WTC11 (cell line): Measurements from ENCODE around the gene SGCD. TPM values are rescaled to one million over a fixed set of nuclear protein-coding genes. Genes with fewer than 3 reads are reported as not detected.

Source experiments
- ATAC-seq: fragments of 200-7000 bp; cut with Tn5 transposase; 2 replicates; pipeline ENCODE4 v1.10.0; 2021; ENCODE audit warnings: mild to moderate bottlenecking, moderate library complexity
- CTCF ChIA-PET: fragments of 300-600 bp; sonication (Branson Sonifier 250); formaldehyde crosslinking; loops from one replicate; lab custom pipeline; 2021; ENCODE audit warnings: antibody characterized with exemption; lab: Charles Lee
- POLR2A ChIA-PET: fragments of 350-600 bp; sonication (Branson Sonifier 250); formaldehyde crosslinking; loops from one replicate; lab custom pipeline; 2021; ENCODE audit warnings: antibody characterized with exemption; lab: Charles Lee
- DNase-seq: peaks from one replicate; pipeline ENCODE4 v3.0.0; 2021; ENCODE audit warnings: low spot score
- H3K27ac Mint-ChIP-seq: 2 replicates; pipeline ENCODE4 v1.8.0; 2021; ENCODE audit warnings: mixed read lengths
- H3K27me3 Mint-ChIP-seq: 2 replicates; pipeline ENCODE4 v1.8.0; 2021; ENCODE audit warnings: low read depth, mild to moderate bottlenecking, moderate library complexity, mixed read lengths
- H3K36me3 Mint-ChIP-seq: 2 replicates; pipeline ENCODE4 v1.8.0; 2021; ENCODE audit warnings: mixed read lengths
- H3K4me1 Mint-ChIP-seq: 2 replicates; pipeline ENCODE4 v1.8.0; 2022; ENCODE audit warnings: mixed read lengths
- H3K4me3 Mint-ChIP-seq: 2 replicates; pipeline ENCODE4 v1.8.0; 2021; ENCODE audit warnings: mild to moderate bottlenecking, moderate library complexity, mixed read lengths
- H3K9me3 Mint-ChIP-seq: 2 replicates; pipeline ENCODE4 v1.8.0; 2021; ENCODE audit warnings: mixed read lengths
- CBFB ChIP-seq: sonication (generic); formaldehyde crosslinking; IDR thresholded peaks from 2 replicates; pipeline ENCODE4 v1.8.1; 2022; ENCODE audit warnings: mild to moderate bottlenecking, low read depth, missing genetic modification reagents
- CREB1 ChIP-seq: sonication (generic); formaldehyde crosslinking; IDR thresholded peaks from 2 replicates; pipeline ENCODE4 v1.8.0; 2023; ENCODE audit warnings: mild to moderate bottlenecking, missing genetic modification reagents
- EMX1 ChIP-seq: fragments of 250-450 bp; sonication (Bioruptor Pico); IDR thresholded peaks from 2 replicates; pipeline ENCODE4 v1.8.0; 2021; ENCODE audit warnings: mild to moderate bottlenecking
- ESRRA ChIP-seq: sonication (generic); formaldehyde crosslinking; IDR thresholded peaks from 2 replicates; pipeline ENCODE4 v1.8.1; 2022; ENCODE audit warnings: mild to moderate bottlenecking, missing genetic modification reagents, borderline replicate concordance
- ETV6 ChIP-seq: sonication (generic); formaldehyde crosslinking; IDR thresholded peaks from 2 replicates; pipeline ENCODE4 v1.8.1; 2022; ENCODE audit warnings: mild to moderate bottlenecking, missing genetic modification reagents
- FOXJ3 ChIP-seq: sonication (generic); formaldehyde crosslinking; IDR thresholded peaks from 2 replicates; pipeline ENCODE4 v1.9.0; 2021; ENCODE audit warnings: missing genetic modification reagents, mild to moderate bottlenecking, borderline replicate concordance
- FOXK1 ChIP-seq: sonication (generic); formaldehyde crosslinking; IDR thresholded peaks from 2 replicates; pipeline ENCODE4 v1.8.0; 2022; ENCODE audit warnings: mild to moderate bottlenecking, moderate library complexity, missing genetic modification reagents
- GTF2I ChIP-seq: fragments of 250-450 bp; sonication (Bioruptor Pico); conservative IDR thresholded peaks from 2 replicates; pipeline ENCODE4 v1.4.0; 2021; ENCODE audit warnings: mild to moderate bottlenecking
- MXD4 ChIP-seq: fragments of 250-450 bp; sonication (Bioruptor Pico); IDR thresholded peaks from 2 replicates; pipeline ENCODE4 v1.8.0; 2021; ENCODE audit warnings: mild to moderate bottlenecking, moderate library complexity, borderline replicate concordance
- NFE2L1 ChIP-seq: sonication (generic); formaldehyde crosslinking; IDR thresholded peaks from 2 replicates; pipeline ENCODE4 v1.8.1; 2023; ENCODE audit warnings: missing genetic modification reagents
- NFYB ChIP-seq: sonication (generic); formaldehyde crosslinking; conservative IDR thresholded peaks from 2 replicates; pipeline ENCODE4 v1.8.0; 2022; ENCODE audit warnings: low read depth, missing genetic modification reagents
- OVOL2 ChIP-seq: fragments of 250-450 bp; sonication (Bioruptor Pico); IDR thresholded peaks from 2 replicates; pipeline ENCODE4 v1.9.0; 2021; ENCODE audit warnings: mild to moderate bottlenecking, borderline replicate concordance
- PRRX2 ChIP-seq: fragments of 250-450 bp; sonication (Bioruptor Pico); IDR thresholded peaks from 2 replicates; pipeline ENCODE4 v1.8.0; 2021; ENCODE audit warnings: mild to moderate bottlenecking
- RORB ChIP-seq: fragments of 250-450 bp; sonication (Bioruptor Pico); IDR thresholded peaks from 2 replicates; pipeline ENCODE4 v1.9.0; 2021; ENCODE audit warnings: mild to moderate bottlenecking
- SMAD4 ChIP-seq: sonication (generic); formaldehyde crosslinking; IDR thresholded peaks from 2 replicates; pipeline ENCODE4 v1.8.0; 2022; ENCODE audit warnings: mild to moderate bottlenecking, missing genetic modification reagents
- TEAD4 ChIP-seq: sonication (generic); formaldehyde crosslinking; IDR thresholded peaks from 2 replicates; pipeline ENCODE4 v1.8.0; 2022; ENCODE audit warnings: mild to moderate bottlenecking, missing genetic modification reagents
- TP53 ChIP-seq: sonication (generic); formaldehyde crosslinking; IDR thresholded peaks from 2 replicates; pipeline ENCODE4 v1.8.1; 2023; ENCODE audit warnings: mild to moderate bottlenecking, missing genetic modification reagents
- ZBTB21 ChIP-seq: sonication (generic); formaldehyde crosslinking; IDR thresholded peaks from 2 replicates; pipeline ENCODE4 v1.8.1; 2023; ENCODE audit warnings: mild to moderate bottlenecking, missing genetic modification reagents, borderline replicate concordance
- ZNF121 ChIP-seq: sonication (generic); formaldehyde crosslinking; IDR thresholded peaks from 2 replicates; pipeline ENCODE4 v1.8.0; 2023; ENCODE audit warnings: missing genetic modification reagents
- ZNF219 ChIP-seq: sonication (generic); formaldehyde crosslinking; IDR thresholded peaks from 2 replicates; pipeline ENCODE4 v1.8.0; 2023; ENCODE audit warnings: missing genetic modification reagents, mild to moderate bottlenecking, borderline replicate concordance
- ZNF232 ChIP-seq: sonication (generic); formaldehyde crosslinking; IDR thresholded peaks from 2 replicates; pipeline ENCODE4 v1.8.0; 2022; ENCODE audit warnings: mild to moderate bottlenecking, missing genetic modification reagents
- ZNF317 ChIP-seq: sonication (generic); formaldehyde crosslinking; IDR thresholded peaks from 2 replicates; pipeline ENCODE4 v1.8.1; 2023; ENCODE audit warnings: low read depth, mild to moderate bottlenecking, moderate library complexity, missing genetic modification reagents, borderline replicate concordance
- total RNA-seq: library from RNA; stranded (reverse); gene quantifications from 3 replicates; pipeline ENCODE4 v1.2.3, GENCODE V29; 2021
- TF ChIP-seq, protein P1 (sequence below): sonication (generic); formaldehyde crosslinking; IDR thresholded peaks from 2 replicates; pipeline ENCODE4 v1.8.1; 2022; ENCODE audit warnings: mild to moderate bottlenecking, missing genetic modification reagents, moderate library complexity, borderline replicate concordance
- TF ChIP-seq, protein P2 (sequence below): sonication (generic); formaldehyde crosslinking; IDR thresholded peaks from 2 replicates; pipeline ENCODE4 v1.8.1; 2022; ENCODE audit warnings: low read depth, missing genetic modification reagents, borderline replicate concordance
- TF ChIP-seq, protein P3 (sequence below): sonication (generic); formaldehyde crosslinking; IDR thresholded peaks from 2 replicates; pipeline ENCODE4 v1.8.1; 2023; ENCODE audit warnings: mild to moderate bottlenecking, missing genetic modification reagents, moderate library complexity
- TF ChIP-seq, protein P4 (sequence below): fragments of 250-450 bp; sonication (Bioruptor Pico); IDR thresholded peaks from 2 replicates; pipeline ENCODE4 v1.8.0; 2021; ENCODE audit warnings: mild to moderate bottlenecking
- TF ChIP-seq, protein P5 (sequence below): sonication (generic); formaldehyde crosslinking; IDR thresholded peaks from 2 replicates; pipeline ENCODE4 v1.8.0; 2023; ENCODE audit warnings: missing genetic modification reagents, mild to moderate bottlenecking, borderline replicate concordance
- TF ChIP-seq, protein P6 (sequence below): sonication (generic); formaldehyde crosslinking; conservative IDR thresholded peaks from 2 replicates; pipeline ENCODE4 v1.8.1; 2023; ENCODE audit warnings: mild to moderate bottlenecking, low read depth, missing genetic modification reagents, moderate library complexity

The SGCD gene
- total RNA-seq, 1 experiment from 2014 or later: 0.33 TPM

DNA sequence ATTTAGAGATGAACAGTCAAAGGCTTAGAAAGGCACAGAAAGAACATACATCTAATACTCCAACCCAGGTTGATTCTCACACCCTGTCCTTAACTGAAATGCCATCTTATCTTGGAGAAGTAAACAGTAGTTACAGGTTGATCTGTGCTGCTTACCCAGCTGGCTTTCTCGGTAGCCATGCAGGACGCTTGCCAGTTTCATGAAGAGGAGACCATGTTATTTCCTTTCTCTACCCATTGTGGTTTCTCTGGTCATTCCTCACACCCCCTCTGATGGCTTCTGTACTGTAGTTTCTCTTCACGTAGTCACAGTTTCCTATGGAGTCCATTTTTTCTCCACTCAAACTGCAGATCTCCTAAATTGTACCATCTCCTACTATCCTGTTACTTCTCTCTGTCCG lies 206.0 kb downstream of the SGCD start:
- H3K4me3 Mint-ChIP-seq: no peak overlapping the region
- H3K36me3 Mint-ChIP-seq: no peaks in the 10 kb centered on the region
- CTCF ChIA-PET: no interaction called here
- H3K27me3 Mint-ChIP-seq: no peaks in the 10 kb centered on the region
- no peak for TF ChIP-seq TP53 (CRISPR knock-in tag)
- TF ChIP-seq CREB1 (CRISPR knock-in tag): no peak
- TF ChIP-seq, protein P1, sequence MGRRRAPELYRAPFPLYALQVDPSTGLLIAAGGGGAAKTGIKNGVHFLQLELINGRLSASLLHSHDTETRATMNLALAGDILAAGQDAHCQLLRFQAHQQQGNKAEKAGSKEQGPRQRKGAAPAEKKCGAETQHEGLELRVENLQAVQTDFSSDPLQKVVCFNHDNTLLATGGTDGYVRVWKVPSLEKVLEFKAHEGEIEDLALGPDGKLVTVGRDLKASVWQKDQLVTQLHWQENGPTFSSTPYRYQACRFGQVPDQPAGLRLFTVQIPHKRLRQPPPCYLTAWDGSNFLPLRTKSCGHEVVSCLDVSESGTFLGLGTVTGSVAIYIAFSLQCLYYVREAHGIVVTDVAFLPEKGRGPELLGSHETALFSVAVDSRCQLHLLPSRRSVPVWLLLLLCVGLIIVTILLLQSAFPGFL (CRISPR knock-in tag): no peak
- TF ChIP-seq MXD4 (CRISPR knock-in tag): no peak
- TF ChIP-seq NFYB: no peak
- TF ChIP-seq, protein P2, sequence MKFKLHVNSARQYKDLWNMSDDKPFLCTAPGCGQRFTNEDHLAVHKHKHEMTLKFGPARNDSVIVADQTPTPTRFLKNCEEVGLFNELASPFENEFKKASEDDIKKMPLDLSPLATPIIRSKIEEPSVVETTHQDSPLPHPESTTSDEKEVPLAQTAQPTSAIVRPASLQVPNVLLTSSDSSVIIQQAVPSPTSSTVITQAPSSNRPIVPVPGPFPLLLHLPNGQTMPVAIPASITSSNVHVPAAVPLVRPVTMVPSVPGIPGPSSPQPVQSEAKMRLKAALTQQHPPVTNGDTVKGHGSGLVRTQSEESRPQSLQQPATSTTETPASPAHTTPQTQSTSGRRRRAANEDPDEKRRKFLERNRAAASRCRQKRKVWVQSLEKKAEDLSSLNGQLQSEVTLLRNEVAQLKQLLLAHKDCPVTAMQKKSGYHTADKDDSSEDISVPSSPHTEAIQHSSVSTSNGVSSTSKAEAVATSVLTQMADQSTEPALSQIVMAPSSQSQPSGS (CRISPR knock-in tag): no peak
- TF ChIP-seq TEAD4 (CRISPR knock-in tag): no peak
- TF ChIP-seq CBFB (CRISPR knock-in tag): no peak
- no peak for TF ChIP-seq ESRRA (CRISPR knock-in tag)
- TF ChIP-seq ETV6 (CRISPR knock-in tag): no peak
- no peak for TF ChIP-seq EMX1
- no peak for TF ChIP-seq FOXJ3 (CRISPR knock-in tag)
- TF ChIP-seq RORB (CRISPR knock-in tag): no peak
- no peak for TF ChIP-seq NFE2L1 (CRISPR knock-in tag)
- no peak for TF ChIP-seq OVOL2 (CRISPR knock-in tag)
- TF ChIP-seq ZNF219 (CRISPR knock-in tag): no peak
- TF ChIP-seq, protein P3, sequence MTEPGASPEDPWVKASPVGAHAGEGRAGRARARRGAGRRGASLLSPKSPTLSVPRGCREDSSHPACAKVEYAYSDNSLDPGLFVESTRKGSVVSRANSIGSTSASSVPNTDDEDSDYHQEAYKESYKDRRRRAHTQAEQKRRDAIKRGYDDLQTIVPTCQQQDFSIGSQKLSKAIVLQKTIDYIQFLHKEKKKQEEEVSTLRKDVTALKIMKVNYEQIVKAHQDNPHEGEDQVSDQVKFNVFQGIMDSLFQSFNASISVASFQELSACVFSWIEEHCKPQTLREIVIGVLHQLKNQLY (CRISPR knock-in tag): no peak
- no peak for TF ChIP-seq ZNF232 (CRISPR knock-in tag)
- POLR2A ChIA-PET: no interaction called here
- H3K9me3 Mint-ChIP-seq: no peaks in the 10 kb centered on the region
- no peak overlapping the region for H3K27ac Mint-ChIP-seq
- ATAC-seq (no peak), DNase-seq (no peak)
- H3K4me1 Mint-ChIP-seq: no peaks in the 10 kb centered on the region

DNA sequence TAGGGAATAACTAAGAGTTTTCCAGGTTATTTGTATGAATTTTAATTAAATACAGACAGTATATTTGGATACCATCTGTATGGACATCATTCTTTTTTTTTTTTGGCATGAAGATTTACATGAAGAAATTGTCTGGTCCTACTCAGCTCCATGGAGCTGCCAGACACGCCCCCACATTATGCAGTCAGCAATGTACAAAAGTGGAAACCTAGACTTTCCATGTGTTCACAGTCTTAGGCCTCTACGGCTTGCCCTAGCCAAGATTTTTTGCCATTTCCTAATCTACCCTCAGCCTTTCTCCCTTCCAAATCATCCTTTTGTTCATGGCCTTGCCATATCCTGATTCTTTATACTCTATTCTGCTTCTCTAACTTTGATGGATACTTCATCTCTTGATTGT lies 207.1 kb downstream of the SGCD start:
- CTCF ChIA-PET: no interaction called here
- no peaks in the 10 kb centered on the region for H3K4me1 Mint-ChIP-seq
- no peak for ATAC-seq
- H3K36me3 Mint-ChIP-seq: no peaks in the 10 kb centered on the region
- no peak for DNase-seq
- H3K4me3 Mint-ChIP-seq: no peak overlapping the region
- H3K9me3 Mint-ChIP-seq: no peaks in the 10 kb centered on the region
- H3K27ac Mint-ChIP-seq: no peak overlapping the region
- POLR2A ChIA-PET: no interaction called here
- no peaks in the 10 kb centered on the region for H3K27me3 Mint-ChIP-seq
- TF ChIP-seq ZNF121: no peak
- no peak for TF ChIP-seq PRRX2 (CRISPR knock-in tag)
- TF ChIP-seq ZBTB21 (CRISPR knock-in tag): no peak
- TF ChIP-seq, protein P4, sequence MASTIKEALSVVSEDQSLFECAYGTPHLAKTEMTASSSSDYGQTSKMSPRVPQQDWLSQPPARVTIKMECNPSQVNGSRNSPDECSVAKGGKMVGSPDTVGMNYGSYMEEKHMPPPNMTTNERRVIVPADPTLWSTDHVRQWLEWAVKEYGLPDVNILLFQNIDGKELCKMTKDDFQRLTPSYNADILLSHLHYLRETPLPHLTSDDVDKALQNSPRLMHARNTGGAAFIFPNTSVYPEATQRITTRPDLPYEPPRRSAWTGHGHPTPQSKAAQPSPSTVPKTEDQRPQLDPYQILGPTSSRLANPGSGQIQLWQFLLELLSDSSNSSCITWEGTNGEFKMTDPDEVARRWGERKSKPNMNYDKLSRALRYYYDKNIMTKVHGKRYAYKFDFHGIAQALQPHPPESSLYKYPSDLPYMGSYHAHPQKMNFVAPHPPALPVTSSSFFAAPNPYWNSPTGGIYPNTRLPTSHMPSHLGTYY: no peak
- no peak for TF ChIP-seq SMAD4 (CRISPR knock-in tag)
- no peak for TF ChIP-seq ZNF317 (CRISPR knock-in tag)
- TF ChIP-seq GTF2I (CRISPR knock-in tag): no peak
- TF ChIP-seq, protein P5, sequence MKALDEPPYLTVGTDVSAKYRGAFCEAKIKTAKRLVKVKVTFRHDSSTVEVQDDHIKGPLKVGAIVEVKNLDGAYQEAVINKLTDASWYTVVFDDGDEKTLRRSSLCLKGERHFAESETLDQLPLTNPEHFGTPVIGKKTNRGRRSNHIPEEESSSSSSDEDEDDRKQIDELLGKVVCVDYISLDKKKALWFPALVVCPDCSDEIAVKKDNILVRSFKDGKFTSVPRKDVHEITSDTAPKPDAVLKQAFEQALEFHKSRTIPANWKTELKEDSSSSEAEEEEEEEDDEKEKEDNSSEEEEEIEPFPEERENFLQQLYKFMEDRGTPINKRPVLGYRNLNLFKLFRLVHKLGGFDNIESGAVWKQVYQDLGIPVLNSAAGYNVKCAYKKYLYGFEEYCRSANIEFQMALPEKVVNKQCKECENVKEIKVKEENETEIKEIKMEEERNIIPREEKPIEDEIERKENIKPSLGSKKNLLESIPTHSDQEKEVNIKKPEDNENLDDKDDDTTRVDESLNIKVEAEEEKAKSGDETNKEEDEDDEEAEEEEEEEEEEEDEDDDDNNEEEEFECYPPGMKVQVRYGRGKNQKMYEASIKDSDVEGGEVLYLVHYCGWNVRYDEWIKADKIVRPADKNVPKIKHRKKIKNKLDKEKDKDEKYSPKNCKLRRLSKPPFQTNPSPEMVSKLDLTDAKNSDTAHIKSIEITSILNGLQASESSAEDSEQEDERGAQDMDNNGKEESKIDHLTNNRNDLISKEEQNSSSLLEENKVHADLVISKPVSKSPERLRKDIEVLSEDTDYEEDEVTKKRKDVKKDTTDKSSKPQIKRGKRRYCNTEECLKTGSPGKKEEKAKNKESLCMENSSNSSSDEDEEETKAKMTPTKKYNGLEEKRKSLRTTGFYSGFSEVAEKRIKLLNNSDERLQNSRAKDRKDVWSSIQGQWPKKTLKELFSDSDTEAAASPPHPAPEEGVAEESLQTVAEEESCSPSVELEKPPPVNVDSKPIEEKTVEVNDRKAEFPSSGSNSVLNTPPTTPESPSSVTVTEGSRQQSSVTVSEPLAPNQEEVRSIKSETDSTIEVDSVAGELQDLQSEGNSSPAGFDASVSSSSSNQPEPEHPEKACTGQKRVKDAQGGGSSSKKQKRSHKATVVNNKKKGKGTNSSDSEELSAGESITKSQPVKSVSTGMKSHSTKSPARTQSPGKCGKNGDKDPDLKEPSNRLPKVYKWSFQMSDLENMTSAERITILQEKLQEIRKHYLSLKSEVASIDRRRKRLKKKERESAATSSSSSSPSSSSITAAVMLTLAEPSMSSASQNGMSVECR (CRISPR knock-in tag): no peak
- TF ChIP-seq FOXK1 (CRISPR knock-in tag): no peak
- TF ChIP-seq, protein P6, sequence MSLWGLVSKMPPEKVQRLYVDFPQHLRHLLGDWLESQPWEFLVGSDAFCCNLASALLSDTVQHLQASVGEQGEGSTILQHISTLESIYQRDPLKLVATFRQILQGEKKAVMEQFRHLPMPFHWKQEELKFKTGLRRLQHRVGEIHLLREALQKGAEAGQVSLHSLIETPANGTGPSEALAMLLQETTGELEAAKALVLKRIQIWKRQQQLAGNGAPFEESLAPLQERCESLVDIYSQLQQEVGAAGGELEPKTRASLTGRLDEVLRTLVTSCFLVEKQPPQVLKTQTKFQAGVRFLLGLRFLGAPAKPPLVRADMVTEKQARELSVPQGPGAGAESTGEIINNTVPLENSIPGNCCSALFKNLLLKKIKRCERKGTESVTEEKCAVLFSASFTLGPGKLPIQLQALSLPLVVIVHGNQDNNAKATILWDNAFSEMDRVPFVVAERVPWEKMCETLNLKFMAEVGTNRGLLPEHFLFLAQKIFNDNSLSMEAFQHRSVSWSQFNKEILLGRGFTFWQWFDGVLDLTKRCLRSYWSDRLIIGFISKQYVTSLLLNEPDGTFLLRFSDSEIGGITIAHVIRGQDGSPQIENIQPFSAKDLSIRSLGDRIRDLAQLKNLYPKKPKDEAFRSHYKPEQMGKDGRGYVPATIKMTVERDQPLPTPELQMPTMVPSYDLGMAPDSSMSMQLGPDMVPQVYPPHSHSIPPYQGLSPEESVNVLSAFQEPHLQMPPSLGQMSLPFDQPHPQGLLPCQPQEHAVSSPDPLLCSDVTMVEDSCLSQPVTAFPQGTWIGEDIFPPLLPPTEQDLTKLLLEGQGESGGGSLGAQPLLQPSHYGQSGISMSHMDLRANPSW (CRISPR knock-in tag): no peak
